Right cardiac atrium (tissue), 5 donors: ENCODE measurements around the gene SLC35F3. TPM values are rescaled to one million over a fixed set of nuclear protein-coding genes. Genes with fewer than 3 reads are reported as not detected.
"Not testable (repeated sequence)": the region's sequence is repeated elsewhere in the genome, so short reads cannot be mapped to it uniquely, and the experiment has no call there.

Source experiments
- ATAC-seq, 2 donors: fragments of 200-7000 bp; cut with Tn5 transposase; one replicate each; pipeline versions ENCODE4 v1.8.0 to v1.9.1; 2020; ENCODE audit warnings: moderate library complexity in 2 of 2, mild to moderate bottlenecking in 1 of 2
- DNase-seq, 3 donors: peaks; one replicate each; pipeline ENCODE4 v3.0.0-alpha.2; 2020
- H3K27ac ChIP-seq: one replicate; pipeline ENCODE4 v1.5.1; 2013; ENCODE audit warnings: mild to moderate bottlenecking, low read length, control low read depth, moderate library complexity
- H3K27me3 ChIP-seq: one replicate; pipeline ENCODE4 v1.6.1; 2013; ENCODE audit not compliant: control insufficient read depth, insufficient read depth
- H3K4me1 ChIP-seq: one replicate; pipeline ENCODE4 v1.6.1; 2013; ENCODE audit warnings: low read length; ENCODE audit not compliant: control insufficient read depth, insufficient read depth
- H3K4me3 ChIP-seq: one replicate; pipeline ENCODE4 v1.5.1; 2013; ENCODE audit warnings: low read length, control low read depth
- H3K9me3 ChIP-seq: one replicate; pipeline ENCODE4 v1.6.1; 2013; ENCODE audit warnings: low read length; ENCODE audit not compliant: control insufficient read depth
- WGBS: extraction: QIAGEN DNeasy Blood & Tissue Kit; methylation state at CpG from one replicate; pipeline ENCODE4 v1.1.7; 2013; 5-methylcytosine and 5-hydroxymethylcytosine counted together
- intact Hi-C, 4 donors: fragments of 100-400 bp; cut with DNase I; formaldehyde crosslinking; loops; one replicate each; pipeline versions ENCODE4 v1.11.0 to v1.14.0; 2022 to 2023
- polyA plus RNA-seq: library from polyadenylated mRNA; stranded (reverse); fragments of 200-250 nt; gene quantifications from one replicate; pipeline ENCODE4 v1.2.3, GENCODE V29; 2013
- total RNA-seq, 4 donors: library from RNA; stranded (reverse); fragmentation: NEBNext Ultra II Directional; extraction: Animal tissue kit (Norgen Biotek cat#: 25700); gene quantifications; one replicate each; pipeline ENCODE4 v1.2.1, GENCODE V29; 2021
- donor health status: healthy with polysubstance abuse.
- donor health status: DM: no; HTN: yes; CAD: no.
- donor health status: DM: no; HTN: no; CAD: no.
- donor health status: DM: no; HTN: yes; CAD: no; lungs with severe emphysema.
- donor health status: DM: yes; HTN: yes; CAD: no.

Gene SLC35F3
- total and polyA plus RNA-seq, 5 donors: 0.09 TPM; not detected in 4

GRCh38 chr1:234107416-234108021 lies 203.0 kb downstream of the SLC35F3 start:
- no peaks in the 10 kb centered on the region for H3K27me3 ChIP-seq
- WGBS: 73% methylated on average over 3 of the region's 3 CpGs
- no peaks in the 10 kb centered on the region for H3K4me1 ChIP-seq
- intact Hi-C loops: no loop called here
- H3K27ac ChIP-seq: no peak overlapping the region
- ATAC-seq: no peak
- H3K9me3 ChIP-seq: no peaks in the 10 kb centered on the region
- DNase-seq: no peak
- no peak overlapping the region for H3K4me3 ChIP-seq

GRCh38 chr1:234108921-234109320 lies 204.4 kb downstream of the SLC35F3 start:
- no peak overlapping the region for H3K4me3 ChIP-seq
- no peak overlapping the region for H3K27ac ChIP-seq
- DNase-seq (no peak), ATAC-seq (no peak)
- H3K9me3 ChIP-seq: no peaks in the 10 kb centered on the region
- no peaks in the 10 kb centered on the region for H3K4me1 ChIP-seq
- intact Hi-C loops: no loop called here
- WGBS: 81% methylated on average over 3 of the region's 3 CpGs
- H3K27me3 ChIP-seq: no peaks in the 10 kb centered on the region

GRCh38 chr1:234109840-234110239 lies 205.4 kb downstream of the SLC35F3 start:
- no peaks in the 10 kb centered on the region for H3K27me3 ChIP-seq
- no peak overlapping the region for H3K4me3 ChIP-seq
- no peaks in the 10 kb centered on the region for H3K4me1 ChIP-seq
- ATAC-seq: no peak
- no peak overlapping the region for H3K27ac ChIP-seq
- intact Hi-C loops: no loop called here
- WGBS: 81% methylated on average over 5 of the region's 5 CpGs
- DNase-seq: no peak
- no peaks in the 10 kb centered on the region for H3K9me3 ChIP-seq

- H3K4me3 ChIP-seq: no peak overlapping the region
- intact Hi-C loops: no loop called here
- no peaks in the 10 kb centered on the region for H3K9me3 ChIP-seq
- H3K4me1 ChIP-seq: no peaks in the 10 kb centered on the region
- H3K27me3 ChIP-seq: no peaks in the 10 kb centered on the region
- WGBS: 32% methylated on average over 17 of the region's 17 CpGs
- peak; percentile 15 to 56 (median 52) for DNase-seq
- H3K27ac ChIP-seq: no peak overlapping the region
- peak; percentile 52 to 64 for ATAC-seq
Measured at GRCh38 chr1:234111458-234112142, 207.1 kb downstream of the SLC35F3 start.

- Histone ChIP-seq H3K4me1 (no peaks in the 10 kb centered on the region), H3K9me3 (no peaks in the 10 kb centered on the region), H3K27me3 (no peaks in the 10 kb centered on the region), H3K27ac (no peak overlapping the region), H3K4me3 (no peak overlapping the region)
- ATAC-seq: no peak
- WGBS: 14% methylated on average over 11 of the region's 11 CpGs
- DNase-seq: no peak
- intact Hi-C loops: loop anchor here in 1 of 4 donors (5.0 kb wide), 1 partner anchor 193 kb away; no protein-coding TSS in a partner anchor
Measured at GRCh38 chr1:234114648-234115307, 210.3 kb downstream of the SLC35F3 start.

GRCh38 chr1:234118911-234119310 lies 214.4 kb downstream of the SLC35F3 start:
- no peaks in the 10 kb centered on the region for H3K4me1 ChIP-seq
- no peak overlapping the region for H3K27ac ChIP-seq
- ATAC-seq (no peak), DNase-seq (no peak)
- intact Hi-C loops: loop anchor here in 1 of 4 donors (5.0 kb wide), 1 partner anchor 188 kb away; no protein-coding TSS in a partner anchor
- H3K4me3 ChIP-seq: no peak overlapping the region
- no peaks in the 10 kb centered on the region for H3K9me3 ChIP-seq
- no peaks in the 10 kb centered on the region for H3K27me3 ChIP-seq

- intact Hi-C loops: loop anchor here in 1 of 4 donors (5.0 kb wide), 1 partner anchor 188 kb away; no protein-coding TSS in a partner anchor
- H3K4me3 ChIP-seq: no peak overlapping the region
- H3K27ac ChIP-seq: no peak overlapping the region
- no peaks in the 10 kb centered on the region for H3K9me3 ChIP-seq
- no peak for DNase-seq
- no peaks in the 10 kb centered on the region for H3K4me1 ChIP-seq
- no peaks in the 10 kb centered on the region for H3K27me3 ChIP-seq
- WGBS: 73% methylated on average over 5 of the region's 5 CpGs
- no peak for ATAC-seq
Measured at GRCh38 chr1:234119431-234119830, 215.0 kb downstream of the SLC35F3 start.

- intact Hi-C loops: no loop called here
- ATAC-seq (no peak), DNase-seq (no peak)
- no peaks in the 10 kb centered on the region for H3K9me3 ChIP-seq
- H3K4me3 ChIP-seq: no peak overlapping the region
- no peaks in the 10 kb centered on the region for H3K27me3 ChIP-seq
- H3K4me1 ChIP-seq: no peaks in the 10 kb centered on the region
- WGBS: 69% methylated on average over 7 of the region's 7 CpGs
- H3K27ac ChIP-seq: no peak overlapping the region
Measured at GRCh38 chr1:234120327-234120944, 216.0 kb downstream of the SLC35F3 start.

GRCh38 chr1:234121659-234122058 lies 217.2 kb downstream of the SLC35F3 start:
- intact Hi-C loops, DNase-seq: not testable (repeated sequence)
- 87% methylated on average over 3 of the region's 3 CpGs for WGBS

GRCh38 chr1:234122571-234122970 lies 218.1 kb downstream of the SLC35F3 start:
- not testable (repeated sequence) for H3K27ac ChIP-seq
- 82% methylated on average over 2 of the region's 2 CpGs for WGBS

More at GRCh38 chr1:234121659-234122058, 217.2 kb downstream of the SLC35F3 start:
- not testable (repeated sequence) for ATAC-seq, H3K4me1 ChIP-seq, H3K9me3 ChIP-seq, H3K27ac ChIP-seq, H3K27me3 ChIP-seq, H3K4me3 ChIP-seq

GRCh38 chr1:234123867-234124266 lies 219.4 kb downstream of the SLC35F3 start:
- DNase-seq: no peak
- no peak for ATAC-seq
- no peak overlapping the region for H3K4me3 ChIP-seq
- no peaks in the 10 kb centered on the region for H3K9me3 ChIP-seq
- intact Hi-C loops: no loop called here
- no peaks in the 10 kb centered on the region for H3K27me3 ChIP-seq
- no peak overlapping the region for H3K27ac ChIP-seq
- 29% methylated on average over 5 of the region's 5 CpGs for WGBS
- H3K4me1 ChIP-seq: no peaks in the 10 kb centered on the region

More at GRCh38 chr1:234122571-234122970, 218.1 kb downstream of the SLC35F3 start:
- intact Hi-C loops, H3K27me3 ChIP-seq, H3K4me1 ChIP-seq, ATAC-seq, DNase-seq, H3K9me3 ChIP-seq, H3K4me3 ChIP-seq: not testable (repeated sequence)
